SKM-1 (cell line): Measurements from ENCODE around the gene TOP2A.

Experiments
- DNase-seq: peaks from one replicate; lab custom pipeline; 2025; ENCODE audit not compliant: unreplicated experiment; lab: John Stamatoyannopoulos, UW

Gene TOP2A

DNA sequence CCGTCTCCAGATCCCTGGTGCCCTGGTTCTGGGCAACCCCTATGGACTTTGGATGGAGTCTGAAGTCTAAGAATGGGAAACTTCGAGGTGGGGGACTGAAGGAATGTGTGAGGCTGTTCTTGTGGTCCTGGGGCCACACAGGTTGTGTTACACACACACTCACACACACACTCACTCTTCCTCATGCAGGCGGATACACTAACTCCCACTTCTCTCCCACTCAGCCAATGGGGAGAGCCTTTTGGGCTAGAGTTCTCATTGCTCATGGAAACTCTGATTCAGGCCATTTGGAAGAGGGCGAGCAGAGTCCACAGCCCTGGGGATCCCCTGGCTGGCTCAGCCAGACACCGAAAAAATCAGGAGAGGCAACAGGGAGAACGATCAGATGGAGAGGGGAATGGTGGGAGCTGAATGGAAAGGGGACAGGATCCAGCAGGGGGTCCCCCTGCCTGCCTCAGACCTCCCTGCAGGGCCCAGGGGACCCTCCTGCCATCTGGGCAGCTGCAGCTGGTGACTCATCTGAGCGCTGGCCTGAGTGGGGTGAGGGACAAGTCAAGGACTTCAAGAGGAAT lies 34.6 kb upstream of the TOP2A start:
- no peak for DNase-seq

DNA sequence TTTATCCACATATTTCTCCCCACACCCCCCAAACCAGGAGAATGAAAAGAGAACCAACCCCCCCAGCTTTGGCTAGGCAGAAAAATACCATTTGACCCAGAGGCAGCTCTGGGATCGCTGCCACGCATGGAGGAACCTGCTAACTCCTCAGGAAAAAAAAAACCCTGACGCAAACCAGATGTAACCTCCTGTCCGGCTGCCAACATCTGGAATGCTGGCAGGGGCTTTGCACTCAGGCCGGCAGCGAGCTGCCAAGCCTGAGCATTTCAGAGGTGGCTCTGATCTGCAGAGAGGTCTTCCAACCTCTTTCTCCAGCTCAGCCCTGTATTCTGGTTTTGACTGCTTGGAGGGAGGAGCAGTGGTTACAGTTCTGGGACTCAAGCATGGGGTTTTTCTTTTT lies 33.7 kb upstream of the TOP2A start:
- no peak for DNase-seq

DNA sequence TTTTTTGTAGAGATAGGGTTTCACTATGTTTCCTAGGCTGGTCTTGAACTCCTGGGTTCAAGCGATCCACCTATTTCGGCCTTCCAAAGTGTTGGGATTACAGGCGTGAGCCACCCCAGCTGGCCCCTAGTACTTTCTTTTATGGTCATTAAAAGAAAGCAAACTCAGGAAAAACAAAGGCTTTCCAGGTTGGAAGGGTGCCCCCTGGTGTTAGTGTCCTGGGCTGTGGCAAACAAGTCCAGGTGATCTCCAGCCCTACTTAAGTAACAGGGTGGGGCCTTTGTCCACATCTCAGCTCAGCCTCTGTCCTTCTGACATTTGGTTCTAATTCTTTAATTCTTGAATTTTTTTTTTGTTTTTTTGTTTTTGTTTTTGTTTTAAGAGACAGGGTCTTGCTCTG lies 32.5 kb upstream of the TOP2A start:
- peak; percentile 27 for DNase-seq

DNA sequence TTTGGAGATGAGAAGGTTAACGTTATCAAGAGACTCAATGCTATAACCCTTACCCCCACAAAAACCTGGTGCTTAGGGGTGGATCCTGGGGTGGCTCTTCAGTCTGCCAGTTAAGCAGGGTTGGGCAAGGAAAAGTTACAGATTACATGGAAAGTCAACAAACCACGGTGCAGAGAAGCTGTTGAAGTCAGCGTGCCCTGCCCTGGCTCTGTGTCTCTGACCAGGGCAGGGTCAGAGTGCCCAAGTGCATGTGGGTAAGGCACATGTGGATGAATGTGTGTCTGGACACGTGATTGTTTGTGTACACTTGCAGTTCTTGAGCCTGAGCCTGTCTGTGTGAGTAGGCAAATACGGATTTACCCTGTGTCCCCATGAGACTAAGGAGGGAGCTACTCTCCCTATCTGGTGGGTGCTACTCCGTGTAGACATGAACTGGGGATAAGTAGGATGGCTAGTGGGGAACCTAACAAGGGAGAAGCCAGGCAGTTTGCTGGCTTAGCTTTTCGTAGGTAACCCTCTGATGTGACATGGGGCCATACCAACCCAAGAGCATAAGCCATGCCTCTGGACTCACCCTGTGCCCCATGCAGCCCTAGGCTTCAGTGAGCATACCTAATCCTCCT lies 31.1 kb upstream of the TOP2A start:
- DNase-seq, result no peak

DNA sequence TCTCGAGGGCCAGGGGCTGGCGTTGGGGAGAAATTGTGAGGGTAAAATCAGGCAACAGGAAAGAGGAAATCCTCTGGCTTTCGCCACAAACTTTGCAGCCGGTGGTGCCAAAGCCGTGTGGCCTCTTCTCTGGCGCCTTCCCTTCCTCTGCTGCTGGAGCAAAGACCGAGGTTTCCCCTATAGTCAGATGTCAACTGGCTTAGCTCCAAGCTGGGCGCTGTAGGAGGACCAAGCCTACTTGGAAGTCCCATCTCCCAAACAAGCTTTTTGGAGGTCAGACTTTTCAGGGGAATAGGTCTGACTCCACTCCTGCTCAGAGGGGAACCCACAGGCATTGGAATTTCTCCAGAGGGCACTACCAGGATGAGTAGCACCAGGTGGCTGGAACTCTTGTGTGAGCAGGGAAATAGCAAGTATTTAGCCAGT lies 30.5 kb upstream of the TOP2A start:
- peak; percentile 22 for DNase-seq

DNA sequence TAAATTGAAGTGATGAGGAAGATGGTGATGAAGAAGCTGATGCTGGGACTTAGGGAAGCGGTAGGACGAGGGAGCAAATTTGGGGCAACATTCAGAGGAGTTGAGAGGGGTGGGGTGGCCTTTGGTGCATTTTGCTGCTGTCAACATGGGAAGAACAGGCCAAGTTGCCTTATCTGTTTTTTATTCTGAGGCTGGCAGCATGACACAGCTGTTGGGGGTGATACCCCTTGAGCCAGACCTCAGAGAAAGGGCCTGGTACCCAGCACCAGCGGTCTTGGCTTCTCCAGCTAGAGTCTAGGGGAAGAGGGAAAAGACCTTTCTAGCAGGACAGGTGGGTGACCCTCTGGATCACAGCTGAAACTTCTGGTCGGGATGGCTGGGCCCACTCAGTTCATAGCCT lies 30.1 kb upstream of the TOP2A start:
- DNase-seq, result no peak

DNA sequence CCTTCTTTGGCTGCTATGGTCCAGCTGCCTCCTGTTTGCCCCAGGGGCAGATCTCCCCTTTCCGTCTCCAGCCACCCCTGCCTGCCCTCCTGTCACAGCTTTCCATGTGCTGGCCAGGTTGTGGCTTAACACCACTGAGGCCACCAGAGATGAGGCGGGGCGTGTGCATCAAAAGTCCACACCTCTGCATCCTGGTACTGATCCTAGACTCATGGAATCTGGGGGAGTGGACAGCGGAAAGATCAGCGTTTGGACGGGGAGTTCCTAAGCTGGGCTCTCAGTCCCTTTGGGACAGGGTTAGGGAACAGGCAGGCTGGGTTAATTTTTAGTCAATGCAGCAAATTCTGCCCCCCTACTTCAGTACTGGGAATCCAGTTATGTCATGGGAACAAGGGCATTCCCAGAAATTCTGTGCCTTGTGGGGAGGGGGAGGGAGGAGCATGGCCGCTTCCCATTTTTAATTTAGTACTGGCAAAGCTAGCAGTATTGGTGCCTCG lies 29.5 kb upstream of the TOP2A start:
- DNase-seq, result no peak

DNA sequence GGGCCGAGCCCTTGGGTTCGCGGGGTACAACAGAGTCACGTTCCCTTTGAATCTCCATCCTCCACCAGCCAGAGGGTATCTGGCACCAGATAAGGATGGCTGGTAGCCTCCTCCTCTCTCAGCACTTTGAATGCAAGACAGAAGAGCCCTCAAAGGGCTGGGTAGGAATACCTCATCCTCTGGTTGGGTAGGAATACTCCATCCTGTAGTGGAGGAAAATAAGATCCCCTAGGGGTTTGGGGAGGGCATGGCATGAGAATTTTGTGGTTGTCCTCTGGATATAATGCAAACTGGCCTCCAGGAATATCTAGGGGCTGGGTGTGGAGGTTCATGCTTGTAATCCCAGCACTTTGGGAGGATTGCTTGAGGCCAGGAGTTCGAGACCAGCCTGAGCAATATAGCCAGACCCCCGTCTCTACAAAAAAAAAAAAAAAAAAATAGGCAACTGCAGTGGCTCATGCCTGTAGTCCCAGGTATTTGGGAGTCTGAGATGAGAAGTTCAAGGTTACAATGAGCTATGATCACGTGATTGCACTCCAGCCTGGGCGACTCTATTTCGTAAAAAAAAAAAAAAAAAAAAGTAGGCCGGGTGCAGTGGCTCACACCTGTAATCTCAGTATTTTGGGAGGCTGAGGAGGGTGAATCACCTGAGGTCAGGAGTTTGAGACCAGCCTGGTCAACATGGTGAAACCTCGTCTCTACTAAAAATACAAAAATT lies 28.2 kb upstream of the TOP2A start:
- DNase-seq, result no peak

DNA sequence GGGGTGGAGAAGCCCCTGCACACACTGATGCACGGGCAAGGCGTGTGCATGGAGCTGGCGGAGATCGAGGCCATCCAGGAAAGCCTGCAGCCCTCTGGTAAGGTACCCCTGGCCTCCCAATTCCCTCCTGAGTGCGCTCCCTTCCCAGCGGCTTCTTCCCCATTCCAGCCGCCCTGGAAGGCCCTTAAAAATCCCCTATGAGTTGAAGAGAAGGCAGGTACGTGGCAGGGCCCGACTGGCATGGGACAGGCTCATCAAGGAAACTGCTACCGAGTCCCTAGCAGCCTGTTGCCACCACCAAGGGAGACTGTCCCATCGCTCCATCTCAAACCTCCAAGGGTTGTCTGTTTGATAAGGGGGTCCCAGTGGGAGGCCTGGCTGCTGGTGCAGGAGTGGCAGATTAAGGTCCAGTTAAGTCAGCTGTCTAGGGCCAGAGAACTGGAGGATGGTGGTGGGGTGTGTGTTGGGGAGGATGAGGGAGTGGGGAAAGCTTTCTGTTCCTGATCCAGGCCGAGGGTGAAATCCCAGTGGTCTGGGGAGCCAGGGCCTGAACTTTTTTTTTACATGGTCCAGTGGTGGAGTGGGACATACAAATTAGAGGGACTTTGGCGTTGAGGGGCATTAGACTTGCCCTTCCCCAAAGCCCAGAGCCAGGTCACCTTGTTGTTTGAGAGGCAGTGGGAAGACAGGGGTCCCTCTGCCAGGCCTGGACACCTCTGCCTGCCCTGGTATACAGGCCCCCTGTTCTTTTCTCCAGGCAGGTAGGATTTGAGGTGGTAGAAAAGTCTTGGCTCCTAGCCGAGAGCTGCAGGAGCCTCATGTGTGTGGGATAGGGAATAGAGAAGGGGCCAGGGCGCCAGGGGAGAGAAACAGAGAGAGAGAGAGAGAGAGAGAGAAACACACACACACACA lies 26.5 kb upstream of the TOP2A start:
- DNase-seq, result no peak

DNA sequence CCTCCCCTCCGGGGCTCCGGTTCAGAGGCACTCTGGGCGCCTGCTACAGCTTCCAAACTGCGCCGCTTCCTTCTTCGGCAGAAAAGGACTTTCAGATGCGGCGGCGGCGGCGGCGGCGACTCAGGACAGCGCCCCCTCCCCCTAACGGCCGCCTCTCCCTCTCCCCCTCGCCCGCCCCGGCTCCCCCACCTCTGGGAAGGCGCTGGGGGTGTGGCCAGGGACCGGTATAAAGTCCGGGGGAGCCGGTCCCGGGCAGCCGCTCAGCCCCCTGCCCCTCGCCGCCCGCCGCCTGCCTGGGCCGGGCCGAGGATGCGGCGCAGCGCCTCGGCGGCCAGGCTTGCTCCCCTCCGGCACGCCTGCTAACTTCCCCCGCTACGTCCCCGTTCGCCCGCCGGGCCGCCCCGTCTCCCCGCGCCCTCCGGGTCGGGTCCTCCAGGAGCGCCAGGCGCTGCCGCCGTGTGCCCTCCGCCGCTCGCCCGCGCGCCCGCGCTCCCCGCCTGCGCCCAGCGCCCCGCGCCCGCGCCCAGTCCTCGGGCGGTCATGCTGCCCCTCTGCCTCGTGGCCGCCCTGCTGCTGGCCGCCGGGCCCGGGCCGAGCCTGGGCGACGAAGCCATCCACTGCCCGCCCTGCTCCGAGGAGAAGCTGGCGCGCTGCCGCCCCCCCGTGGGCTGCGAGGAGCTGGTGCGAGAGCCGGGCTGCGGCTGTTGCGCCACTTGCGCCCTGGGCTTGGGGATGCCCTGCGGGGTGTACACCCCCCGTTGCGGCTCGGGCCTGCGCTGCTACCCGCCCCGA lies 25.7 kb upstream of the TOP2A start, which contains the start of gene IGFBP4:
TSS of gene IGFBP4 (plus strand) at position 255 of the 792 bp plus-strand sequence. CDS start at position 541, 286 bp downstream.
- DNase-seq, result peak; percentile 28

DNA sequence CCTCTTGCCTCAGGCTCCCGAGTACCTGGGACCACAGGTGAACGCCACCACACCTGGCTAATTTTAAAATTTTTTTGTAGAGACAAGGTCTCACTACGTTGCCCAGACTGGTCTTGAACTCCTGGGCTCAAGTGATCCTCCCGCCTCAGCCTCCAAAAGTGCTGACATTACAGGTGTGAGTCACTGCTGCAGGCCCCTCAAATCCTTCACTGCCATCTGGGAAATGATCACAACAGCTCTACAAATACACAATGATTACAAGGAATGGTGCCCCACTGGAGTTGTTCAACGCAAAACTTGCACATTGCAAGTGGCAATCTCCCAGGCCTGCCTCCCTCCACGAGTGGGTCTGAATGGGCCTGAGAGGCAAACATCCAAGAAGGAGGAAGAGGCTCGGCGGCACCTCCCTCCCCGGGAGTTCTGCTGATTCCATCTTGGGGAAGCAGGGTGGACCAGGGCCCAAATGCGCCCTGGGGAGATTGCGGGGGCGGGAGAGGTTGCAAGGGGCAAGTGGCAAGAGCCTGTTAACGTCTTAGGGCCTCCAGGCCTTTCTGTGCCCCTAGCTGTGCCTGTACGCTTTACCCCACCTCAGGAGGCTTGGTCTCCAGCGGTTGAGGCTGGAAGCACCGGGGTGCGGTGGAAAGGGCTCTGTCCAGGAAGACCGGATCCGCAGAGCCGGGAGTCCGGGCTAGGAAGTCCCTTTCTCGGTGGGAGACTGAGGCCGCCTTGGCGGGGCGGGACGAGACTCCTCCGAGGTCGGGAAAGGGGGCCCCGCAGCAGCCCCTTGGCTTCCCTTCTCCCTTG lies 24.9 kb upstream of the TOP2A start:
- DNase-seq, result peak; percentile 22

DNA sequence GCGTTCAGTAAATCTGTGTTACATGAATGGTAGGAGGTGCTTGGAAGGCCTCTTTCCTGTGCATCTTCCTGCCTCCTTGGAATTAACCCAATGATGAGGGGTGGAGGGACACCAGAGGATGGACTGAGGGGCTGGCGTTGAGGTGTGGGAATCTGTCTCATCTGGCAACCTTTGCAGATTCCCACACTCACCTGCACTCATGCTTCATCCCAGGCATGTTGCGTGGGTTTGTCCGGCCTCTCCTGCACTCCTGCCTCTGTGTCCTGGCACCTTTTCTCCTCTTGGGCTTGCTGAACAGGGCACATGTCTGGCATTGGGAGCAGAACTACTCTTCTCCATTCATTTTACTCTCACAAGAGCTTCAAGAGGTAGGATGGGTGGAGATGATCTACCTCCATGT lies 22.5 kb upstream of the TOP2A start:
- DNase-seq, result no peak

DNA sequence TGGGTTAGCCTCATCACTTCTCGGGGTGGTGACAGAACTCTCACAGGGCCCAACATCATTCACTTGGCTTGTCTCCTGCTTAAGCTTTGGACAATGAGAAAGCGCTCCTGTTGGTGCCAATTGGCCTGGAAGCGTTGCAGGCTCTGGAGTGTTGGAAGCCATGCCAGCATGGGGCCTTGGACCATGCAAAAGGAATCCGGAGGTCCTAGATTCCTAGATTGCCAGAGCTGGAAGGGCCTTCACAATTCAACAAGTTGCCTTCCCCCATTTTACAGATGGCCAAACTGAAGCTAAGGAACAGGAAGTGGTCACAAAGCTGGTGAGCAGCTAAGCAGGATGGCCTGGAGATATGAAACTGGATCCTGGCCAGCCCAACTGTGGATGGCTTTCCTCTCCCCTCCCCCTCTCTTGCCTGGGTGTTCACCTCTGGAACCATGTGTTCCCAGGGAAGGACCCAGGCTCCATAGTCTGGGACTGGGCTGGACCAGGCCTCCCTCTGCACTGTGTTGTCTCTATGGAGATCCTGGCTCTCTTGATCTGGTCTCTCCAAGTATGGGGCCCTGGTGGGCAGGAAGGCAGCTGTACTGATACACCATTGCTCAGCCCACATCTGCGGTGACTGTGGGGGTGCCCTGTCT lies 19.5 kb upstream of the TOP2A start:
- DNase-seq, result peak; percentile 26

DNA sequence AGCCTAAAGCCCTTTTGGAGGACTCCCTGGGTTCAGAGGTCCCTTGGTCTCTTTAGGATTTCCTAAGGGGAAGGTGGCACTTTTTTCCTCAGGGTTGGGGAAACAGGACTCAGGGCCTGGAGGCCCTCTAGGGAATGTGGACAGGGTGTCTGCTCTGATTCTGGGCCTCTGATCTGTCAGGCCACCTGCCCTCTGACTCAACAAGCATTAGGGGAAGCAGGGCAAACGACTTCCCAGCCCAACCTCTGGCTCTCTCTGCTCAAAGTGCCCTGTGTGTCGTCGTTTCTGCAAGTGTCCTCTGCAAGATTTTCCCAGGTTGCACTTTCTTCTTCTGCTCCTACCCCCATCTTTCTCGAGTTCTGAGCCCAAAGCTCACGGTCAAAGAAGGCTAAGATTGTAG lies 18.9 kb upstream of the TOP2A start:
- DNase-seq, result no peak

DNA sequence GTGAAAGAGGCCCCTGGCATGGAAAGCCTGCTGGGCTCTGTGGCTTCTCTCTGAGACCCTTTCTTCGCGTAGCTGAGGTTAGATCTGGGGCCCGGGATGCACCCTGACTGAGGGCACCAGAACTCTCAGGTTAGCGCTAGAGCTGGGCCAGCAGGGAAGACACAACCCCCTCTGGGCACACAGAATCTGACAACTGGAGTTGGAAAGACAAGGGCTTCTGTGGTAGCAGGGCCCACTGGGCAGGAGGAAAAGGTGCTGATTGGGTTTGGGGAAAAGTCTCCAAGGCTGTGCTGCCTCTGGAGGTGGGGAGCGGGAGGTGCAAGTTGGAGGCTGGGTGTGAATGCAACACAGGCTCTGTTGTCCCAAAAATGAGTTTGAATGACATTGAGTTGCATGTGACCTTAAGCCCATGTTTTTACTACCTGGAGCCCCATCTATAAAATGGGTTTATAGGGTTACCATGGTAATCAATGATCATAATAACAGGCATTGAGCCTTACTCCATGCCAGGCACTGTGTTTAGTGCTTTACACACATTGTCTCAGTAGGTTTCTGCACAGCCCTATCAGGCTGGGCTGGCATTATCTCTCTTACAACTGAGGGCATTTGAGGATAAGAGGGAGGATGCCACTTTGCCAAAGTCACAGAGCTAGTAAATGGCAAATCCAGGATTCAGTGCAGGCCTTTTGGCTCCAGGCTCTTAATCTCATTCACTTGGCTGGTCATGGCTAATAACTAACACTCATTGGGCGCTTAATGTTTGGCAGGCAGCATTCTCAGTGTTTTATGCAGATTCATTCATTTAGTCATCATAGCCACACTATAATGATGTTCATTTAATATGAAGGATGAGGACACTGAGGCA lies 16.1 kb upstream of the TOP2A start:
- peak; percentile 24 for DNase-seq

DNA sequence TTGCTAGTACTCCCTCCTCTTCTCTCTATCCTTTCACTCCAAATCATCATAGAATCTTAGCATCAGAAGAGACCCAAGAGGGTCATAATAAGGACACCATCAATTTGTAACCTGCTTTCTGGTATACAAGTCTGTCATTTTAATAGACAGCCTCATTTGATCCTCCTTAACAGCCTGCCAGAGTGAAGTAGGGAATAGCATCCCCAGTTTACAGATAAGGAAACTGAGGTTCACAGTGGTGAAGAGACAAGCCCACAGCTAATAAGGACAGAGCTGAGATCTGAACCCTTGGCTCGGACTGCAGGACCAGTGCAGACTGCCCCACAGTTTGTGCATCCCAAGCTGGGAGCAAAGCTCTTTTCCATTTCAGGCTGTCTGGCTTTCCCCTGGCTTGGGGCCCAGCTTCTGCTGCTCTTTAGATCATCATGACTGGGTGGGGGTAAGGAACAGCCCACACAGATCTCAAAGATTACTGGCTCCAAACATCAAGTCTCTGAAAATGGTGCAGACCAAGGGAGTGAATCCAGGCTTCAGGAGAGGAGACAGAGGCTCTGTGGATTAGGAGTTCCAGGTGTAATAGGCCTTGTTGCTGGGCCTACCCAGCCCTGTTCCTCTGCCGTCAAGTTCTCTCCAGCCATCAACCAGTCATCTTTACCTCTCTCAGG lies 15.3 kb upstream of the TOP2A start:
- DNase-seq, result no peak

DNA sequence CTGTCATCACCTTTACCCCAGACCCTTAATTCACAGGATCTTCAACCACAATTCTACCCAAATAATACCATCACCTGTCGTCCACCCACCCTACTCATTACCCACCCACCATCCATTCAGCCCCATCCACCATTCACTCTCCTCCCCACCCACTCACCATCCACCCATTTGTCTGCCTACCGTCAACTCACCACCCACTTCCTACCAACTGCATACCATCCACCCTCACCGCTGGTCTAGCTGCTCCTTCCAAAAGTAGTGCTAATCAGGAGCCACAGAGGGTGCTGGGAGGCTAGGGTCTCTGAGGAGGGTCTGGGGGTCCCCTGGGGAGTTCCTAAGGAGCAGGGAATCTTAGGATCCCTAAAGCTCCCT lies 13.5 kb upstream of the TOP2A start:
- no peak for DNase-seq
